ENCODE data around the gene MPI.
"Not testable (repeated sequence)": the region's sequence is repeated elsewhere in the genome, so short reads cannot be mapped to it uniquely, and the experiment has no call there.

Gene MPI

GRCh38 chr15:74863239-74864056, 26.4 kb upstream of the MPI start:
- no peak for DNase-seq (ENCODE audit: low spot score)

GRCh38 chr15:74864296-74864695, 25.5 kb upstream of the MPI start:
- DNase-seq (ENCODE audit: low spot score), result no peak

- DNase-seq (ENCODE audit: low spot score), result no peak
Observed at GRCh38 chr15:74865316-74865715, 24.5 kb upstream of the MPI start.

- no peak for DNase-seq (ENCODE audit: low spot score)
Observed at GRCh38 chr15:74866090-74866489, 23.8 kb upstream of the MPI start.

- DNase-seq (ENCODE audit: low spot score), result no peak
Observed at GRCh38 chr15:74867466-74868038, 22.3 kb upstream of the MPI start.

- no peak for DNase-seq (ENCODE audit: low spot score)
Observed at GRCh38 chr15:74868059-74868458, 21.8 kb upstream of the MPI start.

GRCh38 chr15:74869372-74869725, 20.5 kb upstream of the MPI start:
- DNase-seq (ENCODE audit: low spot score), result no peak

GRCh38 chr15:74869726-74870407, 20.0 kb upstream of the MPI start:
- DNase-seq (ENCODE audit: low spot score), result peak; percentile 27

GRCh38 chr15:74870436-74871215, 19.2 kb upstream of the MPI start:
- DNase-seq (ENCODE audit: low spot score), result no peak

- no peak for DNase-seq (ENCODE audit: low spot score)
Observed at GRCh38 chr15:74872702-74873035, 17.2 kb upstream of the MPI start.

GRCh38 chr15:74873036-74873755, 16.6 kb upstream of the MPI start, which contains the start of gene SCAMP2:
TSS of gene SCAMP2 (minus strand) at chr15:74873365. CDS start at chr15:74873255, 110 bp downstream.
- peak; percentile 93 for DNase-seq (ENCODE audit: low spot score)

- DNase-seq (ENCODE audit: low spot score), result no peak
Observed at GRCh38 chr15:74873756-74874424, 16.0 kb upstream of the MPI start.

- no peak for DNase-seq (ENCODE audit: low spot score)
Observed at GRCh38 chr15:74878273-74878672, 11.6 kb upstream of the MPI start.

GRCh38 chr15:74882528-74882927, 7.3 kb upstream of the MPI start:
- no peak for DNase-seq (ENCODE audit: low spot score)

GRCh38 chr15:74884428-74885223, 5.2 kb upstream of the MPI start:
- DNase-seq (ENCODE audit: low spot score), result no peak

- DNase-seq (ENCODE audit: low spot score), result no peak
Observed at GRCh38 chr15:74885461-74885860, 4.4 kb upstream of the MPI start.

- not testable (repeated sequence) for DNase-seq (ENCODE audit: low spot score)
Observed at GRCh38 chr15:74887537-74888193, 2.2 kb upstream of the MPI start.

- no peak for DNase-seq (ENCODE audit: low spot score)
Observed at GRCh38 chr15:74888716-74889115, 1.1 kb upstream of the MPI start.

- no peak for DNase-seq (ENCODE audit: low spot score)
Observed at GRCh38 chr15:74889390-74889882, 406 bp upstream of the MPI start.

GRCh38 chr15:74890665-74890960, 771 bp downstream of the MPI start:
- no peak for DNase-seq (ENCODE audit: low spot score)
